Thymus (tissue), 11 donors: ENCODE measurements around the gene RERE. TPM values are rescaled to one million over a fixed set of nuclear protein-coding genes. Genes with fewer than 3 reads are reported as not detected.
"Not testable (repeated sequence)": the region's sequence is repeated elsewhere in the genome, so short reads cannot be mapped to it uniquely, and the experiment has no call there.

ENCODE experiments used
- DNase-seq, 9 donors: peaks; one replicate each; pipeline ENCODE4 v3.0.0-alpha.2; 2013; ENCODE audit warnings: low spot score in 9 of 9, low read depth in 6 of 9, missing footprints in 1 of 9
- H3K27ac ChIP-seq, 2 donors: one replicate each; pipeline ENCODE4 v1.5.1; 2013; ENCODE audit warnings: control low read depth in 1 of 2, low read depth in 1 of 2, low read length in 1 of 2, mild to moderate bottlenecking in 1 of 2, moderate library complexity in 1 of 2
- H3K27me3 ChIP-seq, 2 donors: one replicate each; pipeline ENCODE4 v1.5.1; 2013; ENCODE audit warnings: low read length in 1 of 2; ENCODE audit not compliant: control insufficient read depth in 2 of 2, insufficient read depth in 1 of 2
- H3K36me3 ChIP-seq, 2 donors: one replicate each; pipeline ENCODE4 v1.5.1; 2013; ENCODE audit warnings: low read length in 1 of 2, mild to moderate bottlenecking in 1 of 2, moderate library complexity in 1 of 2; ENCODE audit not compliant: control insufficient read depth in 2 of 2, insufficient read depth in 2 of 2
- H3K4me1 ChIP-seq, 2 donors: one replicate each; pipeline ENCODE4 v1.5.1; 2013; ENCODE audit warnings: low read length in 2 of 2; ENCODE audit not compliant: control insufficient read depth in 2 of 2, insufficient read depth in 2 of 2
- H3K4me3 ChIP-seq, 2 donors: one replicate each; pipeline ENCODE4 v1.5.1; 2013; ENCODE audit warnings: low read length in 2 of 2, control low read depth in 1 of 2, mild to moderate bottlenecking in 1 of 2
- H3K9me3 ChIP-seq, 2 donors: one replicate each; pipeline ENCODE4 v1.5.1; 2013; ENCODE audit warnings: low read length in 1 of 2, mild to moderate bottlenecking in 1 of 2; ENCODE audit not compliant: control insufficient read depth in 2 of 2, insufficient read depth in 1 of 2
- whole genome bisulfite sequencing: extraction: QIAGEN DNeasy Blood & Tissue Kit; methylation state at CpG from one replicate; pipeline ENCODE4 v1.1.7; 2013; 5-methylcytosine and 5-hydroxymethylcytosine counted together
- polyA plus RNA-seq: library from polyadenylated mRNA; stranded (reverse); fragments of 200-250 nt; gene quantifications from one replicate; pipeline ENCODE4 v1.2.3, GENCODE V29; 2013
- total RNA-seq: library from RNA; stranded (reverse); fragments of 120-200 nt; gene quantifications from one replicate; pipeline ENCODE4 v1.2.4, GENCODE V29; 2013
- donor health status: healthy.

Gene RERE
- total and polyA plus RNA-seq, 2 donors = 22.9 to 37.7 TPM

- not testable (repeated sequence) for H3K27ac ChIP-seq, DNase-seq, H3K9me3 ChIP-seq, H3K27me3 ChIP-seq, H3K4me1 ChIP-seq, H3K4me3 ChIP-seq, H3K36me3 ChIP-seq
- WGBS = 88% methylated on average over 7 of the region's 7 CpGs
Measured at GRCh38 chr1:8623651-8624192, 193.7 kb downstream of the RERE start.

DNA sequence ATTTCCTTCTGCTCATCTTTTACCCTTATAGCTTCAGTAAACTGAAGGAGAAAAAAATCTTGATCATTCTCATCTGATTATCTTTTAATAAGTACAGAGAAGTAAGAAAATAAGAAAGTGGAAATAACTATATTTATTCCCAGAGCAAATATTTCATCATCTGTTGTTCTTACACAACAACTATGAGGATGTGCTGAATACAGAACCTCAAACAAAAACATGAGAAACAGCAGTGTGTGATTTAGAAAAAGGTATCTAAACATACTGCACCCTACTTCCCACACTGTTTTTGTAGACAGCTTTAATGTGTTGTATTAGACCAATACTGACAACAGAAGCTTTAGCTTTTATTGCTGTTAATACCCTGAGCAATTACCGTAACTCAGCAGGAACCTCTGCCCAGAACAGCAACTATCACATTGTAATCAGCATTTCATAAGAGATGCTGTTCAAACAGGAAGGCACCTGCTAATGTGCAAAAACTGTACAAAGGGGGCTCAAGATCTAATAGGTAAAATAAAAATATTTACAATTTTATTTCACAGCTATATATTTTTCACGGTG is 195.6 kb downstream of the RERE start:
- not testable (repeated sequence) for H3K36me3 ChIP-seq, DNase-seq, H3K27me3 ChIP-seq, H3K27ac ChIP-seq, H3K4me3 ChIP-seq, H3K4me1 ChIP-seq, H3K9me3 ChIP-seq
- WGBS = 97% methylated on average over 2 of the region's 2 CpGs

DNA sequence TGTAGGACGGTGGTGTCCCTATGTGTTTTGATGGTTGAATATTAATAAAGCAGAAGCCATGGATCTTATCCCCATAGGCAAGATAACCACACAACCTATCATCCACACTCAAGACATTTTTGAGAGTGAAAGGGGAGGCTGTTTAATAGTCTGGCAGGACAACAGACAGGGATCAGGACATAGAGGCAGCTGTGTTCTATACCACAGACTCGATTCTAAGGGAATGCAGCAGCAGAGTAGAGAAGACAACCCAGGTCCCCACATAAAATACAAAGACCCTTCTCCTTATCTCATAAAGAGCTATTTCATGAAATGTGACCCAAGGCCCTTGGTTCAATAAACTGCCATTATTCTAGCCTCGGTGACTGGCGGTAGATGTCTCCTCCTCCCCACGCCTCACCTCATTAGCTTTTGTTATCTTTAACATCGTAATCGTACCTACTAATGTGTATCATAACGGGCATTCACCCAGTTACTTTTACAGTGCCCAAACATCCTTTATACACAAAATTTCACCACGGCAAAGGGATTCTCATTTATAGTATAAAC is 196.3 kb downstream of the RERE start:
- not testable (repeated sequence) for H3K27ac ChIP-seq, H3K4me3 ChIP-seq, H3K27me3 ChIP-seq, H3K36me3 ChIP-seq, H3K4me1 ChIP-seq, DNase-seq, H3K9me3 ChIP-seq
- 93% methylated on average over 9 of the region's 9 CpGs for WGBS

GRCh38 chr1:8619917-8620502 is 197.4 kb downstream of the RERE start:
- DNase-seq, H3K27ac ChIP-seq, H3K4me1 ChIP-seq, H3K4me3 ChIP-seq, H3K36me3 ChIP-seq, H3K27me3 ChIP-seq, H3K9me3 ChIP-seq: not testable (repeated sequence)
- WGBS = 98% methylated on average over 2 of the region's 2 CpGs

- not testable (repeated sequence) for DNase-seq, H3K4me1 ChIP-seq, H3K27me3 ChIP-seq, H3K9me3 ChIP-seq, H3K4me3 ChIP-seq, H3K27ac ChIP-seq, H3K36me3 ChIP-seq
- 75% methylated on average over 2 of the region's 2 CpGs for whole genome bisulfite sequencing
Measured at GRCh38 chr1:8619419-8619818, 198.0 kb downstream of the RERE start.

GRCh38 chr1:8616791-8617190 is 200.6 kb downstream of the RERE start:
- WGBS = 98% methylated on average over 8 of the region's 8 CpGs
- not testable (repeated sequence) for H3K4me1 ChIP-seq, H3K9me3 ChIP-seq, H3K27me3 ChIP-seq, H3K4me3 ChIP-seq, H3K27ac ChIP-seq, DNase-seq, H3K36me3 ChIP-seq

DNA sequence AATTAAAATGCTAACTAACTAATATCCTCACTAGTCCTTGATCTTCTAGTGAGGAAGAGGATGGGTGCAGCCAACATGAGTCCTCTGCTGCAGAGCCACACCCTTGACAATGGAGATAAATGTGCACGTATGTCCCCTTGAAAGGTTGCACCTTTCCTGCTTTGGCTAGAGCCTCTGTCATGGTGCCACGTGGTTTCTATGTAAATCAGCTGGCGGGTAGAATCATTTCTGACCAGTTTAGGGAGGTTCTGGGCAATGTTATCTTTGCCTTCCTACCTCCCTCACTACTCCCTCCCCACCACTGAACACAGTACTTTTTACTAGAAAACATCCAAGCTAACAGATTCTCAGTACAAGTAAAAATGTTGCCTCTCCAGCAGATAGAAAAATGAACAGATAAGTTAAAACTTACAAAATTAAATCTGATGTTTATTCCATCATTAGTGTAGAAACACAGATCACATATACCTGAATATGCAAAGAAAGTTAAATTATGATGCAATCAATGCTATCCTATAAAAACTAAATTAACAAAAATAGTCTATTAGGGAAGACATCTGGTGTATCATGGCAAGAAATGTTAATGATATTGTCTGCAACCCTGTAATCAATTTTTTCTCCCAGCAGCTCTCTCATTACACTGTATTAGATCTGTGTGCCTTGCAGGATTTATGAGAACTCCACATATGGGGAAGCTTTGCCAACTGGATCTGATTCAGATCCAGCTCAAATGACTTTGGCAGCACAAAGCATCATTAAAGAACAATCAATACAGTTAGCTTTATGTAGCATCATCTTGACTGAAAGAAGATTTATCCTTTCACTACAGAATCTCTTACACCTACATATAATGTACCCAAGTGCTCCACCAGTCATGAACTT is 205.6 kb downstream of the RERE start:
- not testable (repeated sequence) for H3K4me1 ChIP-seq, DNase-seq, H3K9me3 ChIP-seq, H3K36me3 ChIP-seq, H3K27ac ChIP-seq, H3K4me3 ChIP-seq, H3K27me3 ChIP-seq
- WGBS = 93% methylated on average over 3 of the region's 3 CpGs

- WGBS = 96% methylated on average over 5 of the region's 5 CpGs
Measured at GRCh38 chr1:8607906-8608305, 209.5 kb downstream of the RERE start.

More at GRCh38 chr1:8607906-8608305, 209.5 kb downstream of the RERE start:
- Histone ChIP-seq H3K9me3 (no peaks in the 10 kb centered on the region), H3K27me3 (no peaks in the 10 kb centered on the region), H3K4me1 (peaks cover 2% of the 10 kb centered on the region in 2 donors), H3K27ac (no peak overlapping the region), H3K36me3 (no peaks in the 10 kb centered on the region), H3K4me3 (no peak overlapping the region)
- no peak for DNase-seq
